Liver (tissue), 3 donors: ENCODE data around the gene PHKG2.

Experiments
- ATF3 ChIP-seq: IDR thresholded peaks from 2 replicates; pipeline ENCODE4 v1.6.1; 2016; ENCODE audit warnings: antibody characterized with exemption
- CTCF ChIP-seq: fragments of 150-350 bp; IDR thresholded peaks from 2 replicates; pipeline ENCODE4 v1.5.1; 2017; ENCODE audit warnings: improper control_type of control experiment, low read depth, low read length; ENCODE audit not compliant: missing input control
- GABPA ChIP-seq, 2 donors: IDR thresholded peaks in 1 of 2; conservative IDR thresholded peaks in 1 of 2; 2 replicates each; pipeline ENCODE4 v1.6.1; 2016; ENCODE audit warnings: antibody characterized with exemption in 2 of 2, mild to moderate bottlenecking in 1 of 2, moderate library complexity in 1 of 2
- HNF4G ChIP-seq: IDR thresholded peaks from 2 replicates; pipeline ENCODE4 v1.6.1; 2016; ENCODE audit warnings: antibody characterized with exemption
- MAX ChIP-seq: IDR thresholded peaks from 2 replicates; pipeline ENCODE4 v1.6.1; 2016; ENCODE audit warnings: antibody characterized with exemption
- NR2F2 ChIP-seq: IDR thresholded peaks from 2 replicates; pipeline ENCODE4 v1.6.1; 2016; ENCODE audit warnings: antibody characterized with exemption
- RAD21 ChIP-seq, 2 donors: IDR thresholded peaks; 2 replicates each; pipeline ENCODE4 v1.6.1; 2016; ENCODE audit warnings: antibody characterized with exemption in 2 of 2, mild to moderate bottlenecking in 2 of 2
- SP1 ChIP-seq: IDR thresholded peaks from 2 replicates; pipeline ENCODE4 v1.6.1; 2018; ENCODE audit warnings: antibody characterized with exemption, mild to moderate bottlenecking
- TAF1 ChIP-seq: conservative IDR thresholded peaks from 2 replicates; pipeline ENCODE4 v1.6.1; 2016; ENCODE audit warnings: antibody characterized with exemption, mild to moderate bottlenecking
- YY1 ChIP-seq: IDR thresholded peaks from 2 replicates; pipeline ENCODE4 v1.6.1; 2016; ENCODE audit warnings: antibody characterized with exemption, mild to moderate bottlenecking
- ZBTB33 ChIP-seq: IDR thresholded peaks from 2 replicates; pipeline ENCODE4 v1.6.1; 2016; ENCODE audit warnings: antibody characterized with exemption
- donor health status: healthy.
- donor health status: healthy.

- TF ChIP-seq CTCF (no peak), YY1 (peak; percentile 99), GABPA (IDR thresholded peaks at IDR 0.05 in 1 of 2, conservative IDR thresholded peaks at IDR 0.05 in 1 of 2) (peak in 1 of 2 donors; percentile 90), TAF1 (no peak), HNF4G (no peak), NR2F2 (no peak), SP1 (peak; percentile 60), ATF3 (no peak), RAD21 (IDR thresholded peaks at IDR 0.05) (peak in 1 of 2 donors; percentile 17), ZBTB33 (no peak), MAX (no peak)
Measured at GRCh38 chr16:30761928-30762902, 14.0 kb downstream of the PHKG2 start, which contains the start of the genes CFAP119 and RNF40.
